ENCODE results near the gene SPG7.

DNA sequence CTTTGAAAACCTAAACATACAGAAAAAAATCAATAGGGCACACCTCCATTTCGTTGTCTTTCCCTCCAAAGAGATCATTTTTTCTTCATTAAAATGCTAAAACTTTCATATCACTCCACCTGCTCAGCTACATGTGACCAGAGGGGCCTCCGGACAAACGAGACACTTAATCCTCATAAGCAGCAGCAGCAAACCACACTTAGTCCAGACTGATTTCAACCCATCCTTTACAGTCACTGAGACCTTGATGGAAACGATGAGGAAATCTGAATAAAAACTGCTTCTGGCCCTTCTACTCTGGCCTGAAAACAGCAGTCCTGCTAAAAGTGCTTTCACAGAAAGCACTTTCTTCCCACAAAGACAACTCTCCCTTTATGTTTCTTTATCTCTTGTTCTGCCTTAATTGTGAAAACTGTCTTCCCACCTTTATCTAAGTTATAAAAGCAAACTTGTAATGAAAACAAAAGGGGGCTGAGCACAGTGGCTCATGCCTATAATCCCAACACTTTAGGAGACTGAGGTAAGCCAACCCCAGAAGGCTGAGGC is 22.4 kb upstream of the SPG7 start:
- TF ChIP-seq, protein P1, sequence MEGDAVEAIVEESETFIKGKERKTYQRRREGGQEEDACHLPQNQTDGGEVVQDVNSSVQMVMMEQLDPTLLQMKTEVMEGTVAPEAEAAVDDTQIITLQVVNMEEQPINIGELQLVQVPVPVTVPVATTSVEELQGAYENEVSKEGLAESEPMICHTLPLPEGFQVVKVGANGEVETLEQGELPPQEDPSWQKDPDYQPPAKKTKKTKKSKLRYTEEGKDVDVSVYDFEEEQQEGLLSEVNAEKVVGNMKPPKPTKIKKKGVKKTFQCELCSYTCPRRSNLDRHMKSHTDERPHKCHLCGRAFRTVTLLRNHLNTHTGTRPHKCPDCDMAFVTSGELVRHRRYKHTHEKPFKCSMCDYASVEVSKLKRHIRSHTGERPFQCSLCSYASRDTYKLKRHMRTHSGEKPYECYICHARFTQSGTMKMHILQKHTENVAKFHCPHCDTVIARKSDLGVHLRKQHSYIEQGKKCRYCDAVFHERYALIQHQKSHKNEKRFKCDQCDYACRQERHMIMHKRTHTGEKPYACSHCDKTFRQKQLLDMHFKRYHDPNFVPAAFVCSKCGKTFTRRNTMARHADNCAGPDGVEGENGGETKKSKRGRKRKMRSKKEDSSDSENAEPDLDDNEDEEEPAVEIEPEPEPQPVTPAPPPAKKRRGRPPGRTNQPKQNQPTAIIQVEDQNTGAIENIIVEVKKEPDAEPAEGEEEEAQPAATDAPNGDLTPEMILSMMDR (IDR thresholded peaks at IDR 0.05) = no peak
- TF ChIP-seq RCOR1 (IDR thresholded peaks at IDR 0.05; ENCODE audit: low read depth, low read length) (no peak), RFX5 (IDR thresholded peaks at IDR 0.05) (no peak), SMC3 (IDR thresholded peaks at IDR 0.05) (no peak)
- TF ChIP-seq, protein P2, sequence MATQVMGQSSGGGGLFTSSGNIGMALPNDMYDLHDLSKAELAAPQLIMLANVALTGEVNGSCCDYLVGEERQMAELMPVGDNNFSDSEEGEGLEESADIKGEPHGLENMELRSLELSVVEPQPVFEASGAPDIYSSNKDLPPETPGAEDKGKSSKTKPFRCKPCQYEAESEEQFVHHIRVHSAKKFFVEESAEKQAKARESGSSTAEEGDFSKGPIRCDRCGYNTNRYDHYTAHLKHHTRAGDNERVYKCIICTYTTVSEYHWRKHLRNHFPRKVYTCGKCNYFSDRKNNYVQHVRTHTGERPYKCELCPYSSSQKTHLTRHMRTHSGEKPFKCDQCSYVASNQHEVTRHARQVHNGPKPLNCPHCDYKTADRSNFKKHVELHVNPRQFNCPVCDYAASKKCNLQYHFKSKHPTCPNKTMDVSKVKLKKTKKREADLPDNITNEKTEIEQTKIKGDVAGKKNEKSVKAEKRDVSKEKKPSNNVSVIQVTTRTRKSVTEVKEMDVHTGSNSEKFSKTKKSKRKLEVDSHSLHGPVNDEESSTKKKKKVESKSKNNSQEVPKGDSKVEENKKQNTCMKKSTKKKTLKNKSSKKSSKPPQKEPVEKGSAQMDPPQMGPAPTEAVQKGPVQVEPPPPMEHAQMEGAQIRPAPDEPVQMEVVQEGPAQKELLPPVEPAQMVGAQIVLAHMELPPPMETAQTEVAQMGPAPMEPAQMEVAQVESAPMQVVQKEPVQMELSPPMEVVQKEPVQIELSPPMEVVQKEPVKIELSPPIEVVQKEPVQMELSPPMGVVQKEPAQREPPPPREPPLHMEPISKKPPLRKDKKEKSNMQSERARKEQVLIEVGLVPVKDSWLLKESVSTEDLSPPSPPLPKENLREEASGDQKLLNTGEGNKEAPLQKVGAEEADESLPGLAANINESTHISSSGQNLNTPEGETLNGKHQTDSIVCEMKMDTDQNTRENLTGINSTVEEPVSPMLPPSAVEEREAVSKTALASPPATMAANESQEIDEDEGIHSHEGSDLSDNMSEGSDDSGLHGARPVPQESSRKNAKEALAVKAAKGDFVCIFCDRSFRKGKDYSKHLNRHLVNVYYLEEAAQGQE (IDR thresholded peaks at IDR 0.05) = no peak
